ENCODE results near the gene PTH2R. TPM values are rescaled to one million over a fixed set of nuclear protein-coding genes. Genes with fewer than 3 reads are reported as not detected.

Gene PTH2R
- total RNA-seq, 1 experiment from 2014 or later, result not detected

DNA sequence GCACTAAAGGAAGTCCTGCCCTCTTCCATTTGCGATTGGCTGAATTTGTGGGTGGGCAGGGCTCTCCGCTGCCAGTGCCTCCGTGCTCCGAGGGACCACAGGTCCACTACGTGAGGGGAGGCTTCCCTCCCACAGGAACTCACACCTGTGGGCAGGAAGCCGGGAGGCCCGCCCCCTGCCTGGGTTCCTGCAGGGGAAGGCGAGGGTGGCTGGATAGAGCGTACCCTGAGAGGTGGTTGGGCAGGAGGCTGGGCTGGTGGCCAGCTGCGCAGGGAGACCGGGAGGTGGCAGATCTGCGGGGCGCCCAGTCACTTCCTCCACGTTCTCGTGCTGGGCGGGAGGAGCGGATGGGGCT lies 47.0 kb upstream of the PTH2R start:
- Mint-ChIP-seq H3K4me1 (ENCODE audit: low read depth, unreplicated experiment) (peaks cover 13% of the 10 kb centered on the region), H3K36me3 (ENCODE audit: insufficient read depth, unreplicated experiment) (peaks cover 5% of the 10 kb centered on the region), H3K4me3 (ENCODE audit: low read depth, unreplicated experiment) (no peak overlapping the region), H3K27ac (ENCODE audit: unreplicated experiment) (no peak overlapping the region), H3K9me3 (ENCODE audit: low read depth, unreplicated experiment) (no peaks in the 10 kb centered on the region), H3K27me3 (ENCODE audit: unreplicated experiment) (no peaks in the 10 kb centered on the region)
- intact Hi-C loops (cut with micrococcal nuclease; ENCODE audit: unreplicated experiment), result no loop called here
- no TSS peak for BruUV-seq (replicated peaks)
- CTCF ChIA-PET, result no interaction called here
- TF ChIP-seq, protein P1, sequence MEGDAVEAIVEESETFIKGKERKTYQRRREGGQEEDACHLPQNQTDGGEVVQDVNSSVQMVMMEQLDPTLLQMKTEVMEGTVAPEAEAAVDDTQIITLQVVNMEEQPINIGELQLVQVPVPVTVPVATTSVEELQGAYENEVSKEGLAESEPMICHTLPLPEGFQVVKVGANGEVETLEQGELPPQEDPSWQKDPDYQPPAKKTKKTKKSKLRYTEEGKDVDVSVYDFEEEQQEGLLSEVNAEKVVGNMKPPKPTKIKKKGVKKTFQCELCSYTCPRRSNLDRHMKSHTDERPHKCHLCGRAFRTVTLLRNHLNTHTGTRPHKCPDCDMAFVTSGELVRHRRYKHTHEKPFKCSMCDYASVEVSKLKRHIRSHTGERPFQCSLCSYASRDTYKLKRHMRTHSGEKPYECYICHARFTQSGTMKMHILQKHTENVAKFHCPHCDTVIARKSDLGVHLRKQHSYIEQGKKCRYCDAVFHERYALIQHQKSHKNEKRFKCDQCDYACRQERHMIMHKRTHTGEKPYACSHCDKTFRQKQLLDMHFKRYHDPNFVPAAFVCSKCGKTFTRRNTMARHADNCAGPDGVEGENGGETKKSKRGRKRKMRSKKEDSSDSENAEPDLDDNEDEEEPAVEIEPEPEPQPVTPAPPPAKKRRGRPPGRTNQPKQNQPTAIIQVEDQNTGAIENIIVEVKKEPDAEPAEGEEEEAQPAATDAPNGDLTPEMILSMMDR (IDR thresholded peaks at IDR 0.05; ENCODE audit: unreplicated experiment), result no peak
- no peak for DNase-seq

DNA sequence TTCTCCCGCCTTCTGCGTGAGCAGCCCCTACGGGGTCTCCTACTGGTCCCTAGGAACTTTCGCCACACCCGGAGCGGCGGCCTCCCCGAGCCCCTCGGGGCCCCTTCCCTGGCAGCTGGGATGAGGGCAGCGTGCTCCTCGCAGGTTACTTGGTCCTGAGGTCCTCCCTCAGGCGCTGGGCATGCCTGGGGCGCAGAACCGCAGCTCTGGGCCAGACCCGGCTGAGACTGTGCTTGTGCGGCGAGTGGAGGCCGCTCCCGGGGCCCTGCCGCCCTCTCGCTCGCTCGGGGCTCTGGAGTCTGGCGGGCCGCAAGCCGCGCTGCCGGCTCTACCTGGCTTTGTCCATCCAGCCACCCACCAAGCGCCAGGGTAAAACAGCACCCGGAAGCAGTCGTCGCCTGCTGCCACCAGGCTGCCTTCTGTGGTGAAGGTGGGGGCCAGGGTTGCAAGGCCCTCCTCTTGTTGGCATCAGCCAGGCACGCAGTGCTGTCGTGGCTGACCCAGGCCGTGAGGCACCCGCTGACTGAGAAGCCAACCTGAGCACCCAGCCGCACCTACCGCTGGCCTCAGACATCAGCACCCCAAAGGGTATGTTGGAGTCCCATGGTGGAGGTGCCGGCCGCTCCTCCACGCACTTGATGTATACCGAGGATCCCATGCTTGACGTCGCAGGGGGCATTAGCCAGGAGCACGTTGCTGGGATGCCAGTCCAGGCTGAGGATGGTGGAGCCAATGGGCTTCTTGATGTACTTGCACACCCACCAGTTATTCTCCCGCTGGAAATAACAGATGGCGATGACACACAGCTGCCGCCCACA lies 46.1 kb upstream of the PTH2R start:
- no peak overlapping the region for H3K4me3 Mint-ChIP-seq (ENCODE audit: low read depth, unreplicated experiment)
- H3K9me3 Mint-ChIP-seq (ENCODE audit: low read depth, unreplicated experiment), result peaks cover 5% of the 10 kb centered on the region
- no peak for DNase-seq
- H3K36me3 Mint-ChIP-seq (ENCODE audit: insufficient read depth, unreplicated experiment), result peaks cover 5% of the 10 kb centered on the region
- BruUV-seq (replicated peaks), result no TSS peak
- no peak overlapping the region for H3K27ac Mint-ChIP-seq (ENCODE audit: unreplicated experiment)
- peaks cover 13% of the 10 kb centered on the region for H3K4me1 Mint-ChIP-seq (ENCODE audit: low read depth, unreplicated experiment)
- intact Hi-C loops (cut with micrococcal nuclease; ENCODE audit: unreplicated experiment), result no loop called here
- TF ChIP-seq, protein P1 (IDR thresholded peaks at IDR 0.05; ENCODE audit: unreplicated experiment), result no peak
- H3K27me3 Mint-ChIP-seq (ENCODE audit: unreplicated experiment), result no peaks in the 10 kb centered on the region
- CTCF ChIA-PET, result no interaction called here

DNA sequence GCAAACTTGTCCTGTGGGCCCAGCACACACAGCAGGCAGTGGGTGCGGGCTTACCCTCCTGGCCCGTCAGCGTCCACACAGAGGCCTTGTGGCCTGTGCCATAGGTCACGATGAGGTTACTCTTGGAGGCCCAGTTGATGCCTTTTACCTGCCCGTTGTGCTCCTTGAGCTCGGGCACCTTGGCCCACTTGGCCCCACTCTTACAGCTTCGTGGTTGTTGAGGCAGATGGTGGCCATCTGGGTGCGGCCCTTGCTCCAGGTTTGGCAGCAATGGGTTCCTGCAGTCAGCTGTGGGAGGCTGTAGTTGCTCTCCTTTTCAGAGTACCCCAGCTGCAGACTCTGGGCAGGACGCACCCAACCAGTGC lies 45.5 kb upstream of the PTH2R start:
- CTCF ChIA-PET, result no interaction called here
- no TSS peak for BruUV-seq (replicated peaks)
- H3K4me3 Mint-ChIP-seq (ENCODE audit: low read depth, unreplicated experiment), result no peak overlapping the region
- TF ChIP-seq, protein P1 (IDR thresholded peaks at IDR 0.05; ENCODE audit: unreplicated experiment), result no peak
- no peak overlapping the region for H3K27ac Mint-ChIP-seq (ENCODE audit: unreplicated experiment)
- no peak for DNase-seq
- H3K9me3 Mint-ChIP-seq (ENCODE audit: low read depth, unreplicated experiment), result peaks cover 5% of the 10 kb centered on the region
- intact Hi-C loops (cut with micrococcal nuclease; ENCODE audit: unreplicated experiment), result no loop called here
- no peaks in the 10 kb centered on the region for H3K27me3 Mint-ChIP-seq (ENCODE audit: unreplicated experiment)
- peaks cover 13% of the 10 kb centered on the region for H3K4me1 Mint-ChIP-seq (ENCODE audit: low read depth, unreplicated experiment)
- H3K36me3 Mint-ChIP-seq (ENCODE audit: insufficient read depth, unreplicated experiment), result peaks cover 5% of the 10 kb centered on the region

DNA sequence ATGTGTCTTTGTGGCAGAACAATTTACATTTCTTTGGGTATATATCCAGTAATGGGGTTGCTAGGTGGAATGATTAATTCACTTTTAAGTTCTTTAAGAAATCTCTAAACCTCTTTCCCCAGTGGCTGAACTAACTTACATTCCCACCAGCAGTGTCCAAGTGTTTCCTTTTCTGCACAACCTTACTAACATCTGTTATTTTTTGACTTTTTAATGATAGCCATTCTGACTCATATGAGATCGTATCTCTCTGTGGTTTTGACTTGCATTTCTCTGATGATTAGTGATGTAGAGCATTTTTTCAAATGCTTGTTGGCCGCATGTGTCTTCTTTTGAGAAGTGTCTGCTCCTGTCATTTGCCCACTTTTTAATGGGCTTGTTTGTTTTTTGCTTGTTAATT lies 43.1 kb upstream of the PTH2R start:
- peaks cover 5% of the 10 kb centered on the region for H3K36me3 Mint-ChIP-seq (ENCODE audit: insufficient read depth, unreplicated experiment)
- DNase-seq, result no peak
- H3K27me3 Mint-ChIP-seq (ENCODE audit: unreplicated experiment), result no peaks in the 10 kb centered on the region
- intact Hi-C loops (cut with micrococcal nuclease; ENCODE audit: unreplicated experiment), result no loop called here
- TF ChIP-seq, protein P1 (IDR thresholded peaks at IDR 0.05; ENCODE audit: unreplicated experiment), result no peak
- H3K4me1 Mint-ChIP-seq (ENCODE audit: low read depth, unreplicated experiment), result peaks cover 13% of the 10 kb centered on the region
- CTCF ChIA-PET, result no interaction called here
- H3K4me3 Mint-ChIP-seq (ENCODE audit: low read depth, unreplicated experiment), result no peak overlapping the region
- no TSS peak for BruUV-seq (replicated peaks)
- H3K27ac Mint-ChIP-seq (ENCODE audit: unreplicated experiment), result no peak overlapping the region
- peaks cover 5% of the 10 kb centered on the region for H3K9me3 Mint-ChIP-seq (ENCODE audit: low read depth, unreplicated experiment)

Data from Calu3 (cell line).